Measurements from ENCODE around the gene PKD1L1.

The PKD1L1 gene

DNA sequence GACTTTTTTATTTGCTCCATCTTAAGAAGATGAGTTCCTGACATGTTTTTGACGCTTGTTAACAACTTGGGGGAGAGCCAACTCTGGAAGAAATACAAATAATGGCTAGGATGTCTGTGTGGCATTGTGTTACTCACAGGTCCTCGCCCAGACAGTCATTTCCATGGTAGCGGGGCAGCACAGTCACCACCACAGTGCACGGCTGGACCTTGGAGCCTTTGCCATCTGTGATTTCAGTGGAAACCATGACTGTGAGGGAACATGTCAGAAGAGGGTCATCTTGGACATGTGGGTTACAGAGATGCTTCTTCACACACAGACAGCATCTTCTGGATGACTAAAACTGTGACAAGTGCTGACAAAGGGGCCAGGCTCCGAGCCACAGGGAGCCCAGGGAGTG is 74.5 kb downstream of the PKD1L1 start:
- no peak for DNase-seq

DNA sequence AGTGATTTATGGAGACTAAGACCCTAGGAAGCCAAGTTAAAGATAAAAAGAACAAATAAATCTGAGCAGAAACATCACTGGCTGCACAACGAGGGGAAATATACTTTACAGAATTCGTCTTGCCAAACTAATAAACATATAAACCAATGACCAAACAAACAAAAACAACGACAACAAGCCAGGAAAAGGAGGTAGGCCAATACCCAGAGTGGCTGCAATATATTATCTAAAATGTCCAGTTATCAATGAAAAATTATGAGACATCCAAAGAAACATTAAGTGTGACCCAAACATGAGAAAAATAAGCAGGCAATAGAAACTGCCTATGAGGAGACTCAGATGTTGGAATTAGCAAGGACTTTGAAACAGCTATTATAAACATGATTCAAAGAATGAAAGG is 81.0 kb downstream of the PKD1L1 start:
- DNase-seq, result no peak

DNA sequence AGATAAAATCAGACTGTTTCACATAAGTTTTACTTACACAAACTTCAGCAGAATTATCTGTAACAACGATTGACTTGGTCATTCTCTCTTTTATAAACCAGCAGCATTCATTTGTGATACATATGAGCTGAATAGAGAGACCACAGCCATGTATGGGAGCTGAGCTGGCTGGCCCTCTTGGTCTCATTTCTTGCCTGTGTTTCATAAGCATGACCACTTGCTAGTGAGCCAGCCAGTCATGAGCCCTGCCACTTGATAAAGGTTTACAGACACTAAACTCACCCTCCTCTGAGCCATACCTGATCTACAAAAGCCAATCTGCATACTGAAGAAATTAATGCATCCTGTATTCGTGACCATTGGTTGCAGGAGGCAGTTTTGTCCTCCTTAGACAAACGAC is 82.1 kb downstream of the PKD1L1 start:
- no peak for DNase-seq

DNA sequence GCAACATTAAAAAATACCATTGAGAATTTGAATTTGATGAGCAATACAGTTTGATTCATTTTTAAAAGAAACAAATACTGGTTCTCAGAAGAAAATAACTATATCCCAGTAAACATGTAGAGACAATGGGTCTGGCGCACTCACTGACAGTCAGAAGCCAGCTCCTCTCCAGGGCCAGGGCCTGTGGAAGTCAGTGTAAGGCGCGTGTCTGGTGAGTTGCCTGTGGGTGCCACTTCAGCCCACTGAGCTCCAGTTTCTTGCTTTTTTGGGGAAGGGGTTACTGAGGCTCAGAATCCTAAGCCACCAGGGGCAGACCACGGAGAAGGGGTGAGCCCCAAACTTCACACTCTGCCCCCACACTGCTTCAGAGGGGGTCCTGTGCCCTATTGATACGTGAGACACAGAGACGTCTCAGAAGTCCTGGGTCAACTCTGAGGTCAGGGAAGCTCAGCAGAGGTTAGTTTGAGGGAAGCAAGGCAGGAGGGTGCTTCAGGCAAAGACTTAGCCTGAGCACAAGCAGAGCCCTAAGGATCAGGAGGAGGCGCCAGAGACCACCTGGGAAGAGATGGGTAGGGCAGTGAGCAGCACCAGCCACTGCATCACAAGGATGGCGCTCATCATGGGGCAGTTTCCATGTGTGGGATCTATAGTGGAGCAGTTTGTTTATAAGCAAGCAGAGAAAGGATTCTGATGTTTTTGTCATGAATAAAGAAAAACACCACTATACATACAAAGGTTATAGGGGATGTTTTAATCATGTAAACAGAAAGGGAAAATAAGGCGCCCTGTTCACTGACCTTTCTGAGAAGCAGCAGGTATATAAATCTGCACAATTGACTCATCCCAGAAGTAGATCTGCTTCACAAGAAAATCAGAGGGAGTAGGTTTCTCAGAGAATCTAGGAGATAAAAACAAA is 95.7 kb downstream of the PKD1L1 start:
- DNase-seq, result no peak

DNA sequence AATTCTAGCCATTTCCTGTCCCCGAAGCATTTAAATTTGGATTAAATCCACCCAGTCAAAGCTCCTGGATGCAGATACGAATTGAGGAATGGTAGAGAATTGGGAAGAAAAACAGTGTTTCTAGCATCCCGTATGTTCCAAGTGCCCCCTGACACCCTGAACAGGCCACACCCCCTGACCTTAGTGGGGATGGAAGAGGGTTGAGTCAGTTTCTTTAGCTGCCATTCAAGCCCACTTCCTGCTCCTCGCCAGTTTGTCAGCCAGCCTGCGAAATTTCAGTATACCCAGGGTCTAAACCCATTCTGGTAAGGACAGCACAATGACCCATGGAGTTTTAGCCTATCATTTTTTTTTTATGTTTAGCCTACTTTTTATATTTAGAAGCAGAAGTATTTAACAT is 101.1 kb downstream of the PKD1L1 start:
- no peak for DNase-seq

DNA sequence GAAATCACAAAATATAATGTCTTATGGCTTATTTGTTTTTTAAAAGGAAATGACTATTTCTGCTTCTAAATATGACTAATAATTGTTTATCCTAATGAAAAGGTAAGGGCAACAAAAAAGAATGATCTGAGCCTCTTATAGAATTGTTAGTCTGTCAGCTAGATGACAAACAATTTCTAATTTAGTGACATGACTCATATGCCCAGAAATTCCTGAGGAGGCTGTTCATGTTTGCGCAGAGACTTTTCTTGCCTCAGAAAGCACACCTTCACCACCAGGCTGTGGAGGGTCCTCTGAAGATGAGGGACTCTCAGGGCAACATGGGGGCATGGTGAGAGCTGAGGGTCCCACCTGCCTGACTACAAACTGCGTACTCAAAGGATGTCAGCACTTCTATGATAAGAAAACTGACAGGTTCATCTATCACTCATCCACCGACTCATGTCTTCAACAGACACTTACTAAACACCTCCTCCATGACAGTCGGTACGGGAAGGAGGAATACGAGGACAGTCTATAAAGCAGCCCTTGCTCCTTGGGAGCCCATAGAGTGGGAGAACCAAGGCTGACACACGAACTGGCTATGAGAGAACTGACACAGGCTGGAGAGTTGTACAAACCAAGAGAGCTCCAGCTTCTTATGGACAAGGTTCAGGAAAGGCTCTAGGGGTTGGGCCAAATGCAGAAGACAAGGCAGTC is 102.0 kb downstream of the PKD1L1 start:
- DNase-seq, result no peak

DNA sequence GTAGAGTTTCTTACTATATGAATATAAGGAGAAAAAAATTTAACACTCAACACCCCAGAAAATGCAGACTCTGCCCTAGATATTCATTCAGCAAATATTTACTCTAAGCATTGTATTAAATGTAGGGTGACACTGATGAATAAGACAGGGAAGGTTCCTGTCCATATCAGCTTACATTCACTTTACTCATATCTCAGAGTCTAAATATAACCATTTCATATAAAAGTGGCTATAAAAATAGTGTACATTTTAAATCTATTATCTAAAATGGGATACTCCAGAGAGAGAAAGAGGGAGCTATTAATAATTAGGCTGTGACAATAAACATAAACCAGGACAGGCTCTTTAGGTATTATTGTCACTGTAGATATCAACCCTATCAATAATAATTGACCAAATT is 104.0 kb downstream of the PKD1L1 start:
- no peak for DNase-seq

DNA sequence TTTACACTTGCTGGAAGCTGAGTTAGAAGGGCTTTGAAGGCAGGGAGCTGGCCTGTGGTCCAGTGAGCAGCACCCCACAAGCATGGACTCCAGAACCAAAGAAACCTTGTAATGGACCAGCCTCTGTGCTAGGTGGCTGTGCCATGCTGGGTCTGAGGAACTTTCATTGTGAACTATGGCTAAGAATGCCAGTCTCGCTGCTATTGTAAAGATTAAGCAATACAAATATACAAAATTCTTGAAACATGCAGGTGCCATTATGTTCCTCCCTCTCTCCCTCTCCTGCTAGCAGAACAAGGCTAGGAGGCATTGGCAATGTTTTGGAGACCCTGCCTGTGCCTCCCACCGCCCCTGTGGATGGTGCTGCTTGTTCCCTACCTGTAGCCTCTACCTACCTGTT is 105.0 kb downstream of the PKD1L1 start:
- no peak for DNase-seq

DNA sequence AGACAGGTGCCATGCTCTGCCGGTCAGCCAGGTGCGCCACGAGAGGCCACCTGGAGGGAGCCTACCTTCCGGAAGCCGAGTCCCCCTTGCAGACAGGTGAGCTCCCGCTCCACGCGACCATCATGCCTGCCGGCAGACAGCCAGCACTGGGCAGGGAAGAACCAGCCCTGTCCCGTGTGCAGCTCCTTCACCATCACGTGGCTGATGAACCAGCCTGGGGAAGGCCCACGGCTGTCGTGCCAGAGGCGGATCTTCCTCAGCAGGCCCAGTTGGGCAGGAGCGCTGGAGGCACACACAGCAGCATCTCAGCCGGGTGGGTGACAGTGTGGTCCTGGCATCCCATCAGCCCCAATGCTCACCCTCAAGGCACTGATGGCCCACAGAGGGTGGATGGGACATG is 108.9 kb downstream of the PKD1L1 start:
- no peak for DNase-seq

DNA sequence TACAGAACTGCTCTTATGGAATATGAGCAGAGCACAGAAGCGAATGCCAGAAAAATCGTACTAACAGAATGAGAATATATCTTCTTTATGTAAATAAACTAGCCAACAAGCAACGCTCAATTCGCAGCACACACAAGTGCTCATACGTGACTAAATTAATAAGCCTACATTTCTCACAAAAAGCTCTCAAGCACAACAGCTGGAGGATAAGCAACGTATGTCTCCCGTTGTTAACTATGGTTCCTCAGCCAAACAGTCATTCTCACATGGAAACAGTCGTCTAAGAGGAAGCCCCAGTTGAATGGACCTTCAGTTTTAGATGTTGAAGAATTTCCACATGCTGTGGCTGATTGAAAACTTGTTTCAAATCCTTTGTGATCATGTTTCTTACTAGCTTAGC is 110.4 kb downstream of the PKD1L1 start:
- DNase-seq, result no peak

DNA sequence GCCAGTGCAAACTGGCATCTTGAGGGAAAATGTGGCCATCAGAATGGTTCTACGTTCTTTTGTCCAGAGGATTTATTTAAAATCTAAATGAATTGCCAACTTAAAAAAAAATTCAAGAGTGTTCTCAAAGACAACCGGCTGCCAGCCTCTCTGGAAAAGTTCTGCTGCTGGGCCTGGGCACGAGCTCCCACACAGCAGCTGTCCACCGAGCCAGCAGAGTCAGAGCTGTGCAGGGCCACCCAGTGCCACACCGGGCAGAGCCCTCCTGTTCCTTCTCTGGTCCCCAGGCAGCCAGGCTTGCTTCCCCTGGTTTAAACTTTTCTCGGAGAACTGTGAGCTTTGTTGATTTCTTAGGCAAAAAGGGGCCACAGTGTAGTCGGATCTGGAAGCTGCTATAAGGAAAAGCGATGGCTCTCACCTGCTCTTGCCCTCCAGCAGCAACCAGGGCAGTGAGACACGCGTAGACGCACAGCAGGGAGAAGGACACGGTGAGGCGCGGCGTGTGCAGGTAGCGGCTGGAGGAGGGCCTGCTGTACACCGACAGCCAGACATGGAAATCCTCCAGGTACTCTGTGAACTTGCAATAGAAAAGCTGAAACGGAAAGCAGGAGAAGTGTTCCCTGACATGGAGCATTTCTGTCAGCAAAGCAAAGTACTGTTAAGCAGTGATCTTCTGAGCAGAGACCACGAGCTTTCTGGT is 111.6 kb downstream of the PKD1L1 start:
- no peak for DNase-seq

DNA sequence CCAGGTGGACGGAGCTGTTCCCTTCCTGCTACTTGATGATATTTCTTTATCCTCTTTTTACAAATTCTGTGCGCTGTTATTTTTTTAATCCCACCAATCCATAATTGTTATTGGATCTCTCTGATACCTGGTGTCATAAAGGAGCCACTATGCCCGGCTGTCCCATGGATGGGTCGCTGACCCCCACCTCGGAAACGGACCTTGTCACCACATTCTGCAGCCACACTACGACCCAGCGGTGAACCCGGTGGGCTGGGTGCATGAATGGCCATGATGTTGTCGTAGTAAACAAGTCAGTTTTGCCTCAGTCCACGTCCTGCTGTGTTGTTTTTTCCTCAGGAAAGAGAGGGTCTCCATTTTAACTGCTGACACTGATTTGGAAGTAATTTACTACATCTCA is 112.2 kb downstream of the PKD1L1 start:
- DNase-seq, result no peak

DNA sequence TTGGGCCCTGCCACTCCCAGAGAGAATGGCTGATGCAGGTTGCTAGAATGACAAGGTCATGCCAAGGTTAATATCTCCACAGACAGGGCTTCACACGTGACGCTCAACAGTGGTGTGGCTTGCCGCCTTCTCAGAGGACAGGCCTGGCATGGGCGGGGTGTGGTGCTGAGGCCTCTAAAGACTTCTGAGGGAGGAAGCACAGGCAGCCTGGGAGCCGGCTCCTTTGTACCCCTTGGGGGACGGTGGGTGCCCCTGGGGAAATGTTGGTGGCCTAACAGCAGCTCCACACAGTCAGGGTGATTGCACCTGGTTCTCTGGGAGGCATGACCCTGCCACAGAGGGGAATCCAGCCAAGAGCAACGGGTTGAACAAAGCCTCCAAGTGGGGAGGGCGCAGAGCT is 115.1 kb downstream of the PKD1L1 start:
- DNase-seq, result no peak

DNA sequence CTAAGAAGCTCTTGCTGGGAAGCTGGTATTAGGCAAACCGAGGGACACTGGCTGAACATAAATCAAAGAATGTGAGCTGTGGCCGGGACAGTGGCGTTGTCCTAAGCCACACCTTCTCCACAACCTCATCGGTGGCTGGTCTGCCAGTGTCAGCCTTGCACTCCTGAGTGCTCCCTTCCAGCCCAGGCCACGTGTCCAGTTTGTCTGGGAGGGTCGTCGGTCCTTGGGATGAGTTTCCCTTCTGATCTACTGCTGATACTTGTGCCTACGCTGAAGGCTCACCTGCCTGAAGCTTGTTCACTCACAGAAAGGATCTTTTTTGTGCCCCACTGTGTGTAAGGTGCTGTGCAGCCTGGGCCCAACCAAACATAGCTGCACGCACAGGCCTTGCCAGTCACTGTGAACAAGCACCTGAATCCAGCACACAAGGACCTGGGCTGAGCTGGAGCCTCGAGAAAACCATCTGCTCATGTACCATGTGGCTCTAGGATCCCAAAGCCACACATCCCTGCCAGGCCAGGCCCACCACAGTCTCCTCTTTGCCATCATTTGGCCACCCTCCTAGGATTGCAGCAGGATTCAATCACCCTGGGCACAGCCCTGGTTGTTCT is 116.1 kb downstream of the PKD1L1 start:
- DNase-seq, result no peak

DNA sequence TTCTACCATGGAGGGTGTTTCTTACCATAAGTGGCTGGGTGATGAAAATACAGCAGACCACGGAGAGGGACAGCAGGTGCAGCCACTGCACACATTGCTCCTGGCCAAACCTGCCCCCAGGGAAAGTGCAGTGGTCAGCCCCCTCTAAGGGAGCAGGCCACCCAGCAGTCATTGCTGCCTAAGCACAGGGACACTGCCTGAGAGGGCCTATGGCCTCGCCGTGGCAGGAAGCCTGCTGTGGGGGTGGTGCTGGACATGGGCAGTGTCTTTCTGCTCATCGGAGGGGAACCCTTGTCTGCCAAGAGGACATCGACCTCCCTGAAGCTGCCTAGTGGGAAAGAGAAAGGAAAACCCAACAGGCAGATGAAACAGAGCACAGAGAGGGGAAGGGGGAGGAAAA is 118.3 kb downstream of the PKD1L1 start:
- DNase-seq, result no peak

DNA sequence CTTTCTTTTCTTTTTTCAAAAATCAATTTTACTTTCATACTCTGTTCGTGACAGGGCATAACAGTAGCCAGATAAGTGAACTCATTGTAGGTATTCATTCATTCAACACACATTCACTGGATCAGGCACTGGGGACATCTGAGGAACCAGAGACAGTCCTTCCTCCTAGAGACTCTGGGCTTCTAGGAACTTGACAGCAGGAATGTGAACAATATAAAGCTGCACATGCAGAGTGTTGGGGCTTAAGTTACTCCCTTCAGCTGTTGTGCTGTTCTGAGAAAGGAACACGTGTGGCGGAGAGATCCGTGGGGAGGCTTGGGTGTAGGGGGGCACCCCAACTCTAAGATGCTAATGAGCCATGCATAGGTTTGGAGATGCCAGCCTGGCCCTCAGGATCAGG is 120.4 kb downstream of the PKD1L1 start:
- no peak for DNase-seq

DNA sequence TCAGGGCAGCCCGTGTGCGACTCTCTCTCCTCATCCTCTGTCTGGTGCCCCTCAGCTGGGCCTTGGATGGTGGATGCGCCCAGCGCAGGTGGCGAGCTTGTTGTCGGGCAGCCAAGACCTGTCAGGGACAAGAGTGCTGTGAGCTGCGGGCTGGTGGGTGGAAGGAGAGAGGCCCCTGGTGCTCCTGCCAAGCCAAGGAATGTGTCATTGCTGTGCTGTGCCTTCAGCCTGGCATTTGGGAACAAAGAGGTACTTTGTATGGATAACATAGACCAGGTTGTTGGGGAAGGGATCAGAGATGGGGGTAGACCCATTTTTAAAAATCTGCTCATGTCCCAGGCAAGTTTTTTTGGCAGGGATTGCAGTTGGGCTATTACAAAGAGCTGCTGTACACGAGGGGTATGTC is 120.9 kb downstream of the PKD1L1 start:
- DNase-seq, result no peak

DNA sequence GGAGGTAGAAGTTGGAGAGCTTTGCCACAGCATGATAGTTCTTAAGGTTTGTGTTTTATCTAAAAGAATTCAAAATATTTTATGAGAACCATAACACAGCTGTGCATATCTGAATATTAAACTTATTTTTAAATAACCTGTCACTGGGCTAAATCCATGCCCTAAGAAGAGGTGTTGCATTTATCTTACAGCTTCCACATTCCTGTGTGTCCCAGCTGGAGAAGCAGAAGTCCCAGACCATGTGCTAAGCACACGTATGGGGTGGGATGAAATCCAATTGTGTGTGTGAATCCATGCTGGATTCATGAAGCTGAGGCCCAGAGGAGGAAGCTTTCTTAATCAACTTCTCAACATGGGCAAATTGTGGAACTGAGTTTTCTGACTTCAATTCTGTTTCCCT is 121.5 kb downstream of the PKD1L1 start:
- DNase-seq, result no peak

DNA sequence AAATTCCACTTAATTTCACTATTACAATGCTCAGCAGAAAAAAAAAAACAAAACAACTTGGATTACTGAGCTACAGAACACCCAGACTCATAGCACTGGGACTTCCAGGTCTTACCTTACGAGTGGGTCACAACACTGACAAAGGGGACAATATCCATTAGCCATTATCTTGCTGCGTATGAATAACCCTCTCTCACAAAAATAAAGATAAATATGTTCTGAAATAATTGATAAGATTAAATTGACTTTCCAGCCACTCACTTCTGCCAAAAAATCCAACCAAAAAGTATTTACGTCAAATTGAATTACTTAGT is 128.7 kb downstream of the PKD1L1 start:
- DNase-seq, result no peak

DNA sequence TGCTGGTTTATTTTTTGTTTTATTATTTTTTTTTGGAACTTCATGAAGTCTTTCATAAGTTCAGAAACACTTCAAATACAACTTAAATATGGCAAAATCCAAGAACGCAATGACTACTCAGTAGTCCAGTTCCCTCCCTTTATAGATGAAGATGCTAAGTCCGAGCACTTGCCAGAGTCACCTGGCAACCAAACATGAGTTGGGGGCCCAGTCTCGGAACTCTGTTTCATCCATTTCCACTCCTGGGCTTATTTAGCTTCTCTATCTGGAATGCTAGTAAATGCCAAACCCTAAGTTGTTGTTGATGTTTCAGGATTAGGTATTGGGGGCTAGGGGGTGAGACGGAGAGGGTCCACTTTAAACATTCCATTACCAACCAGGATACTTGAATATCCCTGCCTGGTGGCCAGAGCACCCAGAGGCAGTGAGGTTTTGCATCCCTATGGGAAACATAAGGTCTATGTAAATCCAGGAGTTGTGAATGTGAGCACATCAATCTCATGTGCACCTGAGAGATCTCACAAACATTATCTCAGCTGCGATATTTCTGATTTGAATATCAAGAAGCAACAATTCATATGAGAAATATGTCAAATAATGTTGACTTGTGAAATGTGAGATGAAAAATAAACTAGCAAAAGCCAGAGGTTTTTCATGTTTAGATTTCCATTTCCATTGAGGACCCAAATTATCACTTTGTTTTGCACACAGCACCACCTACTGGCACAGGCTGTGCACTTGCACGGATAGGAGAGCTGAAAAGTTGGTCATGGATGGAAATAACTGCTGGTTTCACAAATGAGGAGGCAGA is 129.3 kb downstream of the PKD1L1 start:
- DNase-seq, result no peak

DNA sequence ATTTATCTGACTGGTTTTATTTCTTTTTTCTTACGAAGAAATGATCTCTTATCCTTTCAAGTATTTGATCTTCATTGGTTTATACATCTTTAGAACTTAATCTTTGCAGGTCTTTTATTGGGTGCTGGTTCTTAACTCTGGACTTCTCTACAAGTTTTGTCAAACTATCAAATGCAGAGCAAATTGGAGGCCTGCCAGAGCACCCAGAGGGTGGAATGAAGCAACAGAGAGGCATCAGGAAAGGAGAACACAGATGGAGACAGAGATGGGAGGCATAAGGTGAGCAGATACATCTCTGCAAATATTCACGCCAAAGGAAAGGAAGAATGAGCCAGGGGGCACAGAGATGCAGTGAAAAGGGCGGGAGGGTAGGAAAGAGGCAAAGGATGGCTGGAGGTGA is 130.3 kb downstream of the PKD1L1 start:
- DNase-seq, result no peak

DNA sequence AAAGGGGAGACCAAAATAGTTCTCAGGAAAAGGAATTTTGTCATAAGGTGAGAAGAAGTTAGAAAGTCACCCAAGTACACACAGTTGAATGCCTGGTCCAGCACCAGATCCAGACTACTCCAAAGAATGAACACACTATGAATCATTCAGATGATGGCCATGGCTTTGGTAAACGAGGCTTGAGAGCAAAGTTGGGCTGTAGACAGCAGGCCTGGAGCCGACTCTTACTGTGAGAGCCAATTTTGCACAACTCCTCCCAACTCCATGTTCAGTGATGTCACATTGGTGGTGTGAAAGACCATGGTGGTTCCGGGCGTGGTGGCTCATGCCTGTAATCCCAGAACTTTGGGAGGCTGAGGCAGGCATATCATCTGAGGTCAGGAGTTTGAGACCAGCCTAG is 131.6 kb downstream of the PKD1L1 start:
- no peak for DNase-seq

DNA sequence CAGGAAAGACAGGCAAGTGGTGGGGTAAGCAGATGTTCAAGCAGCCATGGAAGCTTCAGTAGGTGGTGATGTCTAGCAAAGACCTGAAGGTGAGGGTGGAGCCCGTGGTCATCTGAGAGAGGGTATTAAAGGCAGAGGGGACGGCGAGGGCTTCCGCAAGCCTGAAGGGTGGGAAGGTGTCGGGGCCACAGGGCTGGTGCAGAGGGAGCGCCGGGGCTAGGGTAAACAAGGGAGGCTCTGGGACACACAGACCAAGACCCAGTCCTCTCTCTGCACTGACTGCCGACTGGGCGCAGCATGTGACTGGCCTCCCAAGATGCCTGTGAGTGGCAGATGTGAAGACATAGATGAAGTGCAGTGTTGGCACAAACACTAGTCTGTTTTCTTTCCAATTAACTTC is 132.4 kb downstream of the PKD1L1 start:
- DNase-seq, result no peak

Data from NCI-H524 treated with DMSO at 0.1 percent for 48 hours (cell line).